ENCODE data around the gene TRAPPC6A. TPM values are rescaled to one million over a fixed set of nuclear protein-coding genes. Genes with fewer than 3 reads are reported as not detected.

Gene TRAPPC6A
- total RNA-seq, 1 donor from 2014 or later: 29.4 TPM

GRCh38 chr19:45172611-45173208 lies 5.3 kb downstream of the TRAPPC6A start:
- no peak for DNase-seq (ENCODE audit: extremely low spot score, unreplicated experiment)
- H3K9me3 Mint-ChIP-seq (ENCODE audit: unreplicated experiment): no peaks in the 10 kb centered on the region
- H3K27me3 Mint-ChIP-seq (ENCODE audit: unreplicated experiment): no peaks in the 10 kb centered on the region
- peaks cover 8% of the 10 kb centered on the region for H3K4me1 Mint-ChIP-seq (ENCODE audit: unreplicated experiment)
- no peak overlapping the region for H3K27ac Mint-ChIP-seq (ENCODE audit: unreplicated experiment)
- no peaks in the 10 kb centered on the region for H3K36me3 Mint-ChIP-seq (ENCODE audit: unreplicated experiment)
- TF ChIP-seq CTCF (IDR thresholded peaks at IDR 0.05): no peak
- H3K4me3 Mint-ChIP-seq (ENCODE audit: unreplicated experiment): no peak overlapping the region

GRCh38 chr19:45172173-45172572 lies 5.9 kb downstream of the TRAPPC6A start:
- peaks cover 4% of the 10 kb centered on the region for H3K4me1 Mint-ChIP-seq (ENCODE audit: unreplicated experiment)
- H3K27ac Mint-ChIP-seq (ENCODE audit: unreplicated experiment): no peak overlapping the region
- H3K27me3 Mint-ChIP-seq (ENCODE audit: unreplicated experiment): no peaks in the 10 kb centered on the region
- DNase-seq (ENCODE audit: extremely low spot score, unreplicated experiment): no peak
- H3K4me3 Mint-ChIP-seq (ENCODE audit: unreplicated experiment): no peak overlapping the region
- no peak for TF ChIP-seq CTCF (IDR thresholded peaks at IDR 0.05)
- no peaks in the 10 kb centered on the region for H3K36me3 Mint-ChIP-seq (ENCODE audit: unreplicated experiment)
- H3K9me3 Mint-ChIP-seq (ENCODE audit: unreplicated experiment): no peaks in the 10 kb centered on the region

- Mint-ChIP-seq H3K4me1 (ENCODE audit: unreplicated experiment) (peaks cover 6% of the 10 kb centered on the region), H3K27ac (ENCODE audit: unreplicated experiment) (no peak overlapping the region), H3K36me3 (ENCODE audit: unreplicated experiment) (no peaks in the 10 kb centered on the region), H3K27me3 (ENCODE audit: unreplicated experiment) (no peaks in the 10 kb centered on the region), H3K9me3 (ENCODE audit: unreplicated experiment) (no peaks in the 10 kb centered on the region), H3K4me3 (ENCODE audit: unreplicated experiment) (no peak overlapping the region)
- DNase-seq (ENCODE audit: extremely low spot score, unreplicated experiment): no peak
- TF ChIP-seq CTCF (IDR thresholded peaks at IDR 0.05): no peak
Observed at GRCh38 chr19:45171211-45171623, 6.8 kb downstream of the TRAPPC6A start.

- Mint-ChIP-seq H3K27ac (ENCODE audit: unreplicated experiment) (no peak overlapping the region), H3K36me3 (ENCODE audit: unreplicated experiment) (no peaks in the 10 kb centered on the region), H3K27me3 (ENCODE audit: unreplicated experiment) (no peaks in the 10 kb centered on the region), H3K4me3 (ENCODE audit: unreplicated experiment) (no peak overlapping the region), H3K4me1 (ENCODE audit: unreplicated experiment) (peaks cover 6% of the 10 kb centered on the region), H3K9me3 (ENCODE audit: unreplicated experiment) (no peaks in the 10 kb centered on the region)
- DNase-seq (ENCODE audit: extremely low spot score, unreplicated experiment): no peak
- TF ChIP-seq CTCF (IDR thresholded peaks at IDR 0.05): no peak
Observed at GRCh38 chr19:45170146-45171106, 7.6 kb downstream of the TRAPPC6A start.

GRCh38 chr19:45169602-45170001 lies 8.4 kb downstream of the TRAPPC6A start:
- H3K27ac Mint-ChIP-seq (ENCODE audit: unreplicated experiment): no peak overlapping the region
- no peaks in the 10 kb centered on the region for H3K9me3 Mint-ChIP-seq (ENCODE audit: unreplicated experiment)
- H3K36me3 Mint-ChIP-seq (ENCODE audit: unreplicated experiment): no peaks in the 10 kb centered on the region
- no peaks in the 10 kb centered on the region for H3K27me3 Mint-ChIP-seq (ENCODE audit: unreplicated experiment)
- H3K4me3 Mint-ChIP-seq (ENCODE audit: unreplicated experiment): no peak overlapping the region
- peaks cover 6% of the 10 kb centered on the region for H3K4me1 Mint-ChIP-seq (ENCODE audit: unreplicated experiment)
- no peak for TF ChIP-seq CTCF (IDR thresholded peaks at IDR 0.05)
- no peak for DNase-seq (ENCODE audit: extremely low spot score, unreplicated experiment)
